ENCODE results near the gene LMAN2.
A peak's percentile ranks its signal among the peaks of the same experiment; 100 is the strongest.

The LMAN2 gene, protein sequence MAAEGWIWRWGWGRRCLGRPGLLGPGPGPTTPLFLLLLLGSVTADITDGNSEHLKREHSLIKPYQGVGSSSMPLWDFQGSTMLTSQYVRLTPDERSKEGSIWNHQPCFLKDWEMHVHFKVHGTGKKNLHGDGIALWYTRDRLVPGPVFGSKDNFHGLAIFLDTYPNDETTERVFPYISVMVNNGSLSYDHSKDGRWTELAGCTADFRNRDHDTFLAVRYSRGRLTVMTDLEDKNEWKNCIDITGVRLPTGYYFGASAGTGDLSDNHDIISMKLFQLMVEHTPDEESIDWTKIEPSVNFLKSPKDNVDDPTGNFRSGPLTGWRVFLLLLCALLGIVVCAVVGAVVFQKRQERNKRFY

DNA sequence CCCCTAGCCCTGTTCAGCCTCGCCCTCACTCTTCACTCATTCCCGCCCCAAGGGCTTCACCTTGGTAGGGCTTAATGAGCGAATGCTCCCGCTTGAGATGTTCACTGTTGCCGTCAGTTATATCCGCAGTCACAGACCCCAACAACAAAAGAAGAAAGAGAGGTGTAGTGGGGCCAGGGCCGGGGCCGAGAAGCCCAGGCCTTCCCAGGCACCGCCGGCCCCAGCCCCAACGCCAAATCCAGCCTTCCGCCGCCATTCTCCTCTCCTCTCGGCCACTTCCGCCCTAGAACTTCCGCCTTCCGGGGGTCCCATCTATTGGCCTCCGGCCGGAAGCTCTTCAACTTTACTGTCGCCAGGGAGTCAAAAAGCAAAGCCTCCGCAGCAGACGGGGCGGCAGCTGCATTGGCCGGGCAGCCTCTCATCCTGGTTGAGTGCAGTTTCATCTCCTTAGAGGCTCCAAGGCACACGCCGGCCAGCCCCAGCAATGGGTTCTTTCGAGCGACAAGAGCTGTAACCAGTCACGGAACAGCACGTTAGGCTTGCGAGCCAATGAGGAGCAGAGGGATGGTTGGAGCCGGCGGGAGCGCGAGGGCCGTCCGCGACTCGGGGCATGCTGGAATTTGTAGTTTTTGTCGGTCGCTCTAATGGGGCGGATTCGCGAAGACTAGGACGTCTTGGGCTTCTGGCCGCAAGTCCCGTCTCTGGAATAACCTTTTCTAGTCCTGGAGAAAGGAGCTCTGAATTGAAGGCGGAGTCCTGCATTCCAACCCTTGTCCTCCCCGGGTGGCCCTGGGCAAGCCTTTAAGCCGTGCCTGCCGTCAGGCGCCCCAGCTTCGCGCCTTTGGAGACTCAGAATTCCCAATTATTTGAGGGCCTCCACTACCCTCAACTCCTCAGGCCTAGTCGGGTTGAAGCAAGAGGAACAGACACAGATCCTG lies at the start of gene LMAN2:
Gene LMAN2, minus strand, starts transcription at position 277 of the 938 bp plus-strand sequence. Its CDS starts 21 bp downstream, at position 256.
- peak; percentile 95 for DNase-seq (ENCODE audit: low spot score)

DNA sequence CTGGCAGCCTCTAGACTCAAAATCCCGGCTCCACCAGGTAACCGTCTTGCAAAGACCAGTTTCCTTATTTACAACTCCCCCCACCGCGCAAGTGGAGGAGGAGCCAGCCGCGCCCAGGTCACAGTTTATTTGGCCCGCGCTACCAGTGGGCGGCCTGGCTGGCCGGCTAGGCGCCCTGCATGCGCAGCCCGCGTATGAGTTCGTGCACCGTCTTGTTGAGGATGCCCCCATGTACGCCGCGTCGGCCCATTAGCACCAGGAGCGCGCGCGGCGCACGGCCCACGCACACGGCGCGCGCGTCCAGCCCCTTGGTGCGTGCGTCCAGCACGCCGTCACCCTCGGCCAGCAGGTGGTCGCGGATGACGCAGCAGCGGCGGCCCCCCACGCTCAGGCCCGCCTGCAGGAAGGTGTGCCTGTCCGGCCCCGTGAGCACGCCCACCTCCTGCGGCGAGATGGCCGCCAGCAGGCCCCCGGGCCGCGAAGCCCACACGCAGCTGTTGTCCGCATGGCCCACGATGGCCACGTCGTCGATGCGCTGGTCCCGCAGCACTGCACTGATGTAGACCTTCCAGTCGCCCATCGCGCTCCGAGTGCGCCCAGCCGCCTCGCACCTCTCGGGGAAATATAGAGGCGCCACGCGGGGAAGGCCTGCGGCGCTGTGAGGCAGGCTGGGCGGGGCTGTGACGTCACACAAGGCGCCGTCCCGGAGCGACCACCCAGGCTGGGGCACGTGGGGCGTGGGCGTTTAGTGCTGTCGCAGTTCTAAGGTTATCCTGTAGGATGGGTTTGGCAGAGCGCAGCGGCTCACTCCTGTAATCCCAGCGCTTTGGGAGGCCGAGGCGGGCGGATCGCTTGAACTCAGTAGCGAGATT lies 48.8 kb upstream of the LMAN2 start, which contains the start of gene PFN3:
Gene PFN3, minus strand, starts transcription at position 665 of the 872 bp plus-strand sequence. Its CDS starts 85 bp downstream, at position 580.
- DNase-seq (ENCODE audit: low spot score), result no peak

GRCh38 chr5:177397875-177398390 lies 46.5 kb upstream of the LMAN2 start:
- no peak for DNase-seq (ENCODE audit: low spot score)

GRCh38 chr5:177396807-177397206 lies 45.3 kb upstream of the LMAN2 start:
- no peak for DNase-seq (ENCODE audit: low spot score)

GRCh38 chr5:177396078-177396477 lies 44.6 kb upstream of the LMAN2 start:
- no peak for DNase-seq (ENCODE audit: low spot score)

DNA sequence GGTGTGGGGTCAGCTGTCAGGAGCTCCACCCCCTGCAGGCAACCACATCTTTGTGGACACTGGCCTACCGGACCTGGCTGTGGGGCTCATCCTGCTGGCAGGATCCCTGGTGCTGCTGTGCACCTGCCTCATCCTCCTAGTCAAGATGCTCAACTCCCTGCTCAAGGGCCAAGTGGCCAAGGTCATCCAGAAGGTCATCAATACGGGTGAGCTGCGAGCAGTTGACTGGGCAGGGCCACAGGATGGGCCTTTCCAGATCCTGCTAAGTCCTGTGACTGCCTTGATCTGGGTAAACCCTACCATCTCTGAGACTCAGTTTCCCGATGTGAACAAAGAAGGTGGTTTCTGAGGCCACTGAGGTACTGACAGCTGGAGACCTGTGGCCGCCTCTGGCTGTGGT lies 42.5 kb upstream of the LMAN2 start:
- DNase-seq (ENCODE audit: low spot score), result no peak

DNA sequence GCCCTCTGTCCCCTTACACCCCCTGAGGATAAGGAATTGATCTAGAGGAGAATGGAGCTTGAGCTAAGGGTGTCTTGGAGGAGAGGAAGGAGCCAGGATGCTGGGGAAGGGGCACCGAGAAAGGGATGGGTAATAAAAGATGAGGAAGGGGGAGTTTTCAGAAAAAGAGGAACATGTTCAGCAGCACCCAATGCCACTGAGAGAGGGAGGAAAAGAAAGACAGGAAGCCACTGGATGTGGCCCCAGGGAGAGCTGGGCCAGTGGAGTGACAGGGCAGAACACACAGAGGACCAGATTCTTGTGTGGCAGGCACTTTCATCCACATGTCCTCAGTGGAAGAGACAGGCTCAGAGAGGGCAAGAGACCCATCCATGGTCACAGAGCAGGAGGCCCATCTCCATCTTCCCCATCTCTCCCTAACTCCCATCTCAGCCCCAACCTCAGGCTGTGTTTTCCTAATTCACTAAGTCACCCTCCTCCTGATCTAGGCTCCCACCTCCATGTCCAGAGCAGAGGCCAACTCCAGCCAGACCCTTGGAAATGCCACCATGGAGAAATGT lies 41.8 kb upstream of the LMAN2 start:
- DNase-seq (ENCODE audit: low spot score), result no peak

DNA sequence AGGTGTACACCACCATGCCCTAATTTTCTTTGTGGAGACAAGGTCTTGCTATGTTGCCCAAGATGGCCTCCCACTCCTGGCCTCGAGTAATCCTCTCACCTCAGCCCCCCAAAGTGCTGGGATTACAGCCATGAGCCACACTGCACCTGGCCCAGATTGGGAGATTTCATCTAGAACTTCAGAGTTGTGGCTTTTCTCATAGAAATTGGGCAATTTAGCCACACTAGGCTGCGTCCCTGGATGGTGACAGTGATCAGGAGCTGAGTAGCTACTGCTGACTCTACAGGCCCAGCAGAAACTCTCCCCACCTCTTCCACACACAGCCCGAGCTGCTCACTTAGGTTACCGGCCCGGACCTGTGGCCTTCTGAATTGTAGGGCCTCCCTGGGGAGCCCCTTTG lies 41.3 kb upstream of the LMAN2 start:
- no peak for DNase-seq (ENCODE audit: low spot score)

DNA sequence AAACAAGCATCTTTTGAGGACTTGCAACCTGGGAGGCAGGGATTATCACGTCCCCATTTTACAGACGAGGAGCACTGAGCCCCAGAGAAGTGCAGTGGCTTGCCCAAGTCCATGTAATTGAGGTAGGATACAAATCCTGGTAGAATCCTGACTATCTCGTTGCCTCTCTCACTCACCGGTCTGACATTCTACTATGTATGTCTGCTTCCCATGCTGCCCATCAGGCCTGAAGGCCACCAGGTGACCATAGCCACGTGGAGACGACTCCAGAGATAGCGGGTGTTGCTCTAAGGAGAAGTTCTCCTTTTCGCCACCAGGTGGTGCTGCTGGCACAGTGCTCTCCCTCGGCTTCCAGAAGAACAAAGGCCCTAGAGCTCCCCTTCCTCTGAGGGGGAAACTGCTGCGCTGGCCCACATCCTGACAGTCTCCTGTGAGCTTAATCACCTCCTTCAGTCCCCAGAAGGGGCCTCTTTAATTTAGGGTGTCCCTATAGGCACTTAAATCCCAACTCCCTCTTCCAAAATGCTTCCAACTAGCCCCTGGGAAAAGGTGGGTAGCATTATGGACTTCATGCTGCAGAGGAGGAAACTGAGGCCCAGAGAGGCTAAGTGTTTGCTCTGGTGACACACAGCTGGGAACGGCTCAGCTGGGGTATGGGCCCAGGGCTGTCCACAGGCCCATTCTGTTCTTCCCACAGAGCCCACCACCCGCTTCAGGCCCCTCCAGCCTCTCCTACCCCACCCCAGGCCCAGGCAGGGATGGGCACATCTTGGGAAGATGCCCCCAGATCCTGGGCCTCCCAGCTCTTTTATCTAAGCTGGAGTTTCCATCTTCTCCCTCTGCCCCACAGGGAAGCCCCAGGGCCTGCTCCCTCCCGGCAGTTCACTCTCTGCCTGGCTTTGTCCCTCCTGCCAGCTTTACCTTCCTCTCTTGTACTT lies 39.2 kb upstream of the LMAN2 start:
- peak; percentile 90 for DNase-seq (ENCODE audit: low spot score)

- DNase-seq (ENCODE audit: low spot score), result peak; percentile 80
These were observed 38.0 kb upstream of the LMAN2 start for GRCh38 chr5:177389241-177390169.

GRCh38 chr5:177388521-177389052 lies 37.1 kb upstream of the LMAN2 start:
- no peak for DNase-seq (ENCODE audit: low spot score)

DNA sequence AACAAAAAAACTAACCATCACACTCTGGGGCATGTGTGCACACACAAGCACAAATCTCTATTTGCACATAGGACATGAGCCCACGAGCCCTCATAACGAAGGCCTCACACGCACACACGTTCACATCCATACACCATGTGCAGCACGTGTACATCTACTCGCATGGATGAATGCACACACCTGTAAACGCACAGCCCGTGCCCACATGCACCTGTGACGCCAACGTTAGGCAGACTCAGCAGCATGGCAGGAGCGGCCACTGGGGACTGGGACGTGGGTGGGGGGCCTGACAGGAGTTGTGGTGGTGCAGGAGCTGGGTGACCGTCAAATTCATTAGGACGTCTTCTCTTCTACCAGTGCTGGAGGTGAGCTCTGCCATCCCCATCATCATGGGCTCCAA lies 35.9 kb upstream of the LMAN2 start:
- DNase-seq (ENCODE audit: low spot score), result no peak

DNA sequence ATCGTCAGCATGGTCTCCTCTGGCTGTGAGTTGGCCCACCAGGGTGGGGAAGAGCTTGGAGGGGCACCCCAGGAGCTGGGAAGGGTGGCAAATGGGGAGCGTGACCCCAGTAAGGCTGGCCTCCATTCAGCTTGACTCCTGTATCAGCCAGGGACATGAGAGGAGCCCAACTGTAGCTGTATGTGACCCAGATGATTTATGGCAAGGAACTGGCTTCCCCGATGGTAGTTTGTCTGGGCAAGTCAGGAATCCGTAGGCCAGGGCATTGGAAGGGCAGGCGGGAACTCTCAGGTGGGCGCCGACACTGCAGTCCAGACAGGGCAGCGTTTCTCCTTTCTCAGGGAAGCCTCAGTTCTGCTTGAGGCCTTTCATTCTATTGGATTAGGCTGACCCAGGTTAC lies 35.1 kb upstream of the LMAN2 start:
- no peak for DNase-seq (ENCODE audit: low spot score)

DNA sequence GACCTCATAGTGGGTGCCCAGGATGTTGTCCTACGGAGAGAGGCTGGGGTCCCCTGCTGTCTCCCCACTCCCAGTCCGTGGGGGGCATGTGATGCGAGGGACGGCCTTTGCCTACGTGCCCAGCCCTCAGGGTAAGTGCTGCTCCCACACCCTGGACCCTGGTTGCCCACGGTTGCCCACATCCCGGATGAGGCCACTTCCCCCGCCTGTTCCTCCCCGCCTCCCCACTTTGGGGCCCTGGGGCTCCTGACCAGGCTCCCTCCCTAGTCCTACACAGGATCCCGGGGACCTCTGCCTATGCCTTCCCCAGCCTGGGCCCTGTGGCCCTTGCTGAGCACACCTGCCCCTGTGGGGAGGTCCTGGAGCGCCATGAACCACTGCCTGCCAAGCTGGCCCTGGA lies 34.3 kb upstream of the LMAN2 start:
- no peak for DNase-seq (ENCODE audit: low spot score)

GRCh38 chr5:177384134-177384533 lies 32.7 kb upstream of the LMAN2 start, which contains the start of gene SLC34A1:
TSS of gene SLC34A1 (plus strand) at chr5:177384434. CDS start at chr5:177385742, 1,308 bp downstream.
- no peak for DNase-seq (ENCODE audit: low spot score)

GRCh38 chr5:177383181-177383580 lies 31.7 kb upstream of the LMAN2 start:
- DNase-seq (ENCODE audit: low spot score), result no peak

DNA sequence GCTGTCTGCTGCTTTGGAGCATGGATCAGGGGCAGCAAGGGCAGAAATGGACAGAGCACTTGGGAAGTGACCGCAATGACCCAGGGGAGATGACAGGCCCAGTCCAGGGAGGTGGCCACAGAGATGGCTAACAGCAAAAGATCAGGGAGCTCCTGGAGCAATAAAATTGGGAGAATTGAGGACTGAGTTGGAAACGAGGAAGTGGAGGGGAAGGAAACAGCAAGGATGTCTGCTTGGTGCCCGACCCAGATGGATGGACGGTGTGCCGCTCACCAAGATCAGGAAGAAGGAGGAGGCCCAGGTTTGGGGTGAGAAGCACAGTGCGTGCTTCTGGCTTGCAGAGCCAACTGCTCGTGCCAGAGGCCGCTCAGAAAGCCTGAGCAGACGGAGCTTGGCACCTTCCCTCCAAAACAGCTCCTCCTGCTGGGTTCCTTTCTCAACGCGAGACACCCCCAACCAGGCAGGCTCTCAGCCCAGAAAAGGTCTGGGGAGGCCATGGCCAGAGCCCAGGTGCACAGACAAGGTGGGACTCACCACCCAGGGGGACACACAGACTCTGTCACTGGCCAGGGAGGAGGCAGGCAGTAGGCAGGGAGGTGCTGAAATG lies 31.1 kb upstream of the LMAN2 start:
- no peak for DNase-seq (ENCODE audit: low spot score)

GRCh38 chr5:177380805-177381126 lies 29.3 kb upstream of the LMAN2 start:
- DNase-seq (ENCODE audit: low spot score), result no peak

Measured in SW480 (cell line).